ENCODE measurements around the gene TBC1D12. TPM values are rescaled to one million over a fixed set of nuclear protein-coding genes. Genes with fewer than 3 reads are reported as not detected.

The TBC1D12 gene
- total RNA-seq, 2 experiments from 2014 or later = 0.20 TPM

- POLR2A ChIA-PET = no interaction called here
- DNase-seq = no peak
Observed at GRCh38 chr10:94423627-94424026, 21.3 kb downstream of the TBC1D12 start.

GRCh38 chr10:94424714-94425337 lies 22.5 kb downstream of the TBC1D12 start:
- no peak for ATAC-seq
- TF ChIP-seq CTCF (IDR thresholded peaks at IDR 0.05) = no peak
- CTCF ChIA-PET = no interaction called here
- POLR2A ChIA-PET = no interaction called here
- intact Hi-C loops (cut with micrococcal nuclease) = no loop called here
- no peaks in the 10 kb centered on the region for H3K36me3 Mint-ChIP-seq (ENCODE audit: low read depth)
- H3K27me3 Mint-ChIP-seq = peaks cover 13% of the 10 kb centered on the region
- H3K4me1 Mint-ChIP-seq (ENCODE audit: low read depth) = no peaks in the 10 kb centered on the region
- peaks cover 3% of the 10 kb centered on the region for H3K9me3 Mint-ChIP-seq
- no peak for DNase-seq
- H3K4me3 Mint-ChIP-seq = no peak overlapping the region
- no peak overlapping the region for H3K27ac Mint-ChIP-seq

More at GRCh38 chr10:94423627-94424026, 21.3 kb downstream of the TBC1D12 start:
- no peak for TF ChIP-seq CTCF (IDR thresholded peaks at IDR 0.05)
- Mint-ChIP-seq H3K27ac (no peak overlapping the region), H3K27me3 (peaks cover 11% of the 10 kb centered on the region), H3K4me1 (ENCODE audit: low read depth) (no peaks in the 10 kb centered on the region), H3K9me3 (peaks cover 3% of the 10 kb centered on the region), H3K36me3 (ENCODE audit: low read depth) (no peaks in the 10 kb centered on the region), H3K4me3 (no peak overlapping the region)
- ATAC-seq = no peak
- intact Hi-C loops (cut with micrococcal nuclease) = no loop called here
- CTCF ChIA-PET = interaction anchor here (1.3 kb wide), 1 partner anchor 20 kb away, joined by 5 read pairs; no protein-coding TSS in a partner anchor

- intact Hi-C loops (cut with micrococcal nuclease) = no loop called here
- no peaks in the 10 kb centered on the region for H3K36me3 Mint-ChIP-seq (ENCODE audit: low read depth)
- H3K27me3 Mint-ChIP-seq = peaks cover 16% of the 10 kb centered on the region
- H3K4me1 Mint-ChIP-seq (ENCODE audit: low read depth) = no peaks in the 10 kb centered on the region
- H3K9me3 Mint-ChIP-seq = peaks cover 3% of the 10 kb centered on the region
- ATAC-seq = no peak
- no peak for TF ChIP-seq CTCF (IDR thresholded peaks at IDR 0.05)
- no peak overlapping the region for H3K27ac Mint-ChIP-seq
- no peak for DNase-seq
- POLR2A ChIA-PET = no interaction called here
- H3K4me3 Mint-ChIP-seq = no peak overlapping the region
- CTCF ChIA-PET = no interaction called here
Observed at GRCh38 chr10:94425942-94426341, 23.6 kb downstream of the TBC1D12 start.

- Mint-ChIP-seq H3K4me1 (ENCODE audit: low read depth) (no peaks in the 10 kb centered on the region), H3K9me3 (peaks cover 3% of the 10 kb centered on the region)
- CTCF ChIA-PET = no interaction called here
Observed at GRCh38 chr10:94427166-94427565, 24.8 kb downstream of the TBC1D12 start.

More at GRCh38 chr10:94427166-94427565, 24.8 kb downstream of the TBC1D12 start:
- Mint-ChIP-seq H3K27ac (no peak overlapping the region), H3K36me3 (ENCODE audit: low read depth) (no peaks in the 10 kb centered on the region), H3K27me3 (peaks cover 16% of the 10 kb centered on the region), H3K4me3 (no peak overlapping the region)
- intact Hi-C loops (cut with micrococcal nuclease) = no loop called here
- ATAC-seq = no peak
- POLR2A ChIA-PET = no interaction called here
- TF ChIP-seq CTCF (IDR thresholded peaks at IDR 0.05) = no peak
- no peak for DNase-seq

Measured in activated CD8-positive, alpha-beta T cell treated with anti-CD3 and anti-CD28 coated beads for 36 hours (primary cell).